Astrocyte of the cerebellum (primary cell): Measurements from ENCODE around the gene ABLIM2.
"Not testable (repeated sequence)": the region's sequence is repeated elsewhere in the genome, so short reads cannot be mapped to it uniquely, and the experiment has no call there.

Source experiments
- DNase-seq: peaks from one replicate; pipeline ENCODE4 v3.0.0-alpha.2; 2011; ENCODE audit warnings: low read depth
- H3K4me3 ChIP-seq: 2 replicates; pipeline ENCODE4 v1.5.1; 2011; ENCODE audit warnings: mild to moderate bottlenecking, low read depth, low read length, moderate library complexity
- CTCF ChIP-seq: IDR thresholded peaks from 2 replicates; pipeline ENCODE4 v1.5.1; 2012; ENCODE audit warnings: low read length, low read depth, moderate library complexity, mild to moderate bottlenecking; ENCODE audit errors: missing control alignments
- in situ Hi-C: cut with HindIII; loops from 2 replicates; pipeline ENCODE4 v1.10.0; 2017; ENCODE audit warnings: low sequenced_read_pairs

ABLIM2 gene

GRCh38 chr4:7924163-7924562 lies 234.4 kb downstream of the ABLIM2 start:
- no peak for DNase-seq
- no peak overlapping the region for H3K4me3 ChIP-seq
- no peak for TF ChIP-seq CTCF
- in situ Hi-C loops = no loop called here

DNA sequence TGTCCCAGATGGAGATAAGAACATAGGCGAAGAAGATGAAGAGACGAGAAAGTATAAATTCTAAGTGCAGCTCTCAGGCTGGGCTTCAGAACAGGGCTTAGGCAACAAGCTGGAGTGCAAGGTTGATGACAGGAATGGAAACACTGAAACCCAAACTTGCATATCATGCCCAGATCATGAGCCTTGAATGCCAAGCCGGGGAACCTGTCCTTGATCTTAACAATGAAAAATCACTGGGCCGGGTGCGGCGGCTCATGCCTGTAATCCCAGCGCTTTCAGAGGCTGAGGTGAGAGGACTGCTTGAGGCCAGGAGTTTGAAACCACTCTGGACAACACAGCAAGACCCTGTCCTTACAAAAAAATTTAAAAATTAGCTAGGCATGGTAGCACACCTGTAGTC lies 236.1 kb downstream of the ABLIM2 start:
- DNase-seq = no peak
- TF ChIP-seq CTCF = no peak
- H3K4me3 ChIP-seq = no peak overlapping the region
- in situ Hi-C loops = no loop called here

GRCh38 chr4:7918981-7919380 lies 239.6 kb downstream of the ABLIM2 start:
- in situ Hi-C loops = no loop called here
- no peak for TF ChIP-seq CTCF
- no peak for DNase-seq
- H3K4me3 ChIP-seq = no peak overlapping the region

DNA sequence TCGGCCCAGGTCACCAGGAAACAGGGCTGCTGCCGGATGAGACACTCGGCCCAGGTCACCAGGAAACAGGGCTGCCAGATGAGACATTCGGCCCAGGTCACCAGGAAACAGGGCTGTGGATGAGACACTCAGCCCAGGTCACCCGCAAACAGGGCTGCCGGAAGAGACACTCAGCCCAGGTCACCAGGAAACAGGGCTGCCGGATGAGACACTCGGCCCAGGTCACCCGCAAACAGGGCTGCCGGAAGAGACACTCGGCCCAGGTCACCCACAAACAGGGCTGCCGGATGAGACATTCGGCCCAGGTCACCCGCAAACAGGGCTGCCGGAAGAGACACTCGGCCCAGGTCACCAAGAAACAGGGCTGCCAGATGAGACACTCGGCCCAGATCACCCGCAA lies 240.4 kb downstream of the ABLIM2 start:
- DNase-seq, H3K4me3 ChIP-seq, in situ Hi-C loops: not testable (repeated sequence)

DNA sequence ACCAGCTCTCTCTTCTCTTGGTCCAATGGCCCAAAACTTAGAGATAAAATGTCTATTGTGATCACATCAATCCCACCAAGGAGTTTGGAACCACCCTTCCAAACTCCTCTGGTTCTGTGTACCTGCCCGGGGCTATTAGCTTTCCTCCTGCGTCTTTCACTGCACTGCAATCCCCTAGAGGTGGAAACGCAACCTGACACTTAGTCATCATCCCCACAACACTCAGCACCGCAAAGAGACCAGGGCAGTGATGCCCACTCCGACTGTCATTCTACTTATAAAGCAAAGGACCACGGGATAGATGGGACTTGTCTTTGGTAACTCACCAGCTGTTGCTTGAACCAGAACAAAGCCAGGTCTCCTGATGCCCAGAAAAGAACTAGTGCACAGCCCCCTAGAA lies 240.9 kb downstream of the ABLIM2 start:
- in situ Hi-C loops = no loop called here
- TF ChIP-seq CTCF = peak; percentile 4
- H3K4me3 ChIP-seq = no peak overlapping the region
- DNase-seq = no peak

- DNase-seq = no peak
- in situ Hi-C loops = no loop called here
- no peak overlapping the region for H3K4me3 ChIP-seq
- no peak for TF ChIP-seq CTCF
These were observed 242.8 kb downstream of the ABLIM2 start for GRCh38 chr4:7915875-7916242.
